ENCODE data around the gene MAD1L1. TPM values are rescaled to one million over a fixed set of nuclear protein-coding genes. Genes with fewer than 3 reads are reported as not detected.

The MAD1L1 gene
- total RNA-seq, 1 experiment from 2014 or later: 43.8 TPM

DNA sequence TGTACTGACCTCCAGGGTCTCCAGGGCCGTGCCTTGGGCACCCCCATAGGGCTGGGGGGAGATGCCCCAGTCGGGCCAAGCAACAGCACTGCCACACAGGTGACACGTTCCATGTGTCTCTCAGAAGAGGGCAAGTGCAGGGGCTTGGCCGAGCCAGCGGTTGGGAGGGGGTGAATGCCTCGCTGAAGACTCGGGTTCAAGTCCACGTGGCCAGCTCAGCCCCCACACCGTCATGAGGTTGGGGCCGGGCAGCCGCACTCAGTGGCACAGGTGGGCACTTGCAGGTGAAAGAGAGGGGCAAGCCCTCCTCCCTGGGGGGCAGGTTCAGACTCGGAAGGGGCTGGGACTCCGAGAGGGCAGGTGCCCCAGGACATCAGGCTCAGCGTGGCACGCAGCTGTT is 153.8 kb downstream of the MAD1L1 start:
- Mint-ChIP-seq H3K27ac (0 out of 2 replicates have a peak overlapping the region, but pooled peaks have one; percentile 37), H3K4me1 (peaks cover 6% of the 10 kb centered on the region), H3K27me3 (ENCODE audit: low read depth) (no peaks in the 10 kb centered on the region), H3K9me3 (no peaks in the 10 kb centered on the region), H3K36me3 (peaks cover 4% of the 10 kb centered on the region; the same call in 1 of the 2 replicates), H3K4me3 (no peak overlapping the region)
- ChIA-PET CTCF (no interaction called here), POLR2A (no interaction called here)
- no peak for ATAC-seq
- DNase-seq (ENCODE audit: low spot score): no peak
- TF ChIP-seq NR1H2 (CRISPR knock-in tag; IDR thresholded peaks at IDR 0.05) (no peak), NFE2L1 (CRISPR knock-in tag; IDR thresholded peaks at IDR 0.05) (no peak), ZNF317 (CRISPR knock-in tag; IDR thresholded peaks at IDR 0.05; ENCODE audit: borderline replicate concordance, low read depth) (no peak), SMAD3 (CRISPR knock-in tag; IDR thresholded peaks at IDR 0.05; ENCODE audit: borderline replicate concordance) (no peak)
- TF ChIP-seq, protein P1, sequence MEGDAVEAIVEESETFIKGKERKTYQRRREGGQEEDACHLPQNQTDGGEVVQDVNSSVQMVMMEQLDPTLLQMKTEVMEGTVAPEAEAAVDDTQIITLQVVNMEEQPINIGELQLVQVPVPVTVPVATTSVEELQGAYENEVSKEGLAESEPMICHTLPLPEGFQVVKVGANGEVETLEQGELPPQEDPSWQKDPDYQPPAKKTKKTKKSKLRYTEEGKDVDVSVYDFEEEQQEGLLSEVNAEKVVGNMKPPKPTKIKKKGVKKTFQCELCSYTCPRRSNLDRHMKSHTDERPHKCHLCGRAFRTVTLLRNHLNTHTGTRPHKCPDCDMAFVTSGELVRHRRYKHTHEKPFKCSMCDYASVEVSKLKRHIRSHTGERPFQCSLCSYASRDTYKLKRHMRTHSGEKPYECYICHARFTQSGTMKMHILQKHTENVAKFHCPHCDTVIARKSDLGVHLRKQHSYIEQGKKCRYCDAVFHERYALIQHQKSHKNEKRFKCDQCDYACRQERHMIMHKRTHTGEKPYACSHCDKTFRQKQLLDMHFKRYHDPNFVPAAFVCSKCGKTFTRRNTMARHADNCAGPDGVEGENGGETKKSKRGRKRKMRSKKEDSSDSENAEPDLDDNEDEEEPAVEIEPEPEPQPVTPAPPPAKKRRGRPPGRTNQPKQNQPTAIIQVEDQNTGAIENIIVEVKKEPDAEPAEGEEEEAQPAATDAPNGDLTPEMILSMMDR (IDR thresholded peaks at IDR 0.05): no peak
- TF ChIP-seq, protein P2, sequence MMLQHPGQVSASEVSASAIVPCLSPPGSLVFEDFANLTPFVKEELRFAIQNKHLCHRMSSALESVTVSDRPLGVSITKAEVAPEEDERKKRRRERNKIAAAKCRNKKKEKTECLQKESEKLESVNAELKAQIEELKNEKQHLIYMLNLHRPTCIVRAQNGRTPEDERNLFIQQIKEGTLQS (CRISPR knock-in tag; conservative IDR thresholded peaks at IDR 0.05): no peak
- TF ChIP-seq, protein P3, sequence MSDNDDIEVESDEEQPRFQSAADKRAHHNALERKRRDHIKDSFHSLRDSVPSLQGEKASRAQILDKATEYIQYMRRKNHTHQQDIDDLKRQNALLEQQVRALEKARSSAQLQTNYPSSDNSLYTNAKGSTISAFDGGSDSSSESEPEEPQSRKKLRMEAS (CRISPR knock-in tag; IDR thresholded peaks at IDR 0.05): no peak
- TF ChIP-seq, protein P4, sequence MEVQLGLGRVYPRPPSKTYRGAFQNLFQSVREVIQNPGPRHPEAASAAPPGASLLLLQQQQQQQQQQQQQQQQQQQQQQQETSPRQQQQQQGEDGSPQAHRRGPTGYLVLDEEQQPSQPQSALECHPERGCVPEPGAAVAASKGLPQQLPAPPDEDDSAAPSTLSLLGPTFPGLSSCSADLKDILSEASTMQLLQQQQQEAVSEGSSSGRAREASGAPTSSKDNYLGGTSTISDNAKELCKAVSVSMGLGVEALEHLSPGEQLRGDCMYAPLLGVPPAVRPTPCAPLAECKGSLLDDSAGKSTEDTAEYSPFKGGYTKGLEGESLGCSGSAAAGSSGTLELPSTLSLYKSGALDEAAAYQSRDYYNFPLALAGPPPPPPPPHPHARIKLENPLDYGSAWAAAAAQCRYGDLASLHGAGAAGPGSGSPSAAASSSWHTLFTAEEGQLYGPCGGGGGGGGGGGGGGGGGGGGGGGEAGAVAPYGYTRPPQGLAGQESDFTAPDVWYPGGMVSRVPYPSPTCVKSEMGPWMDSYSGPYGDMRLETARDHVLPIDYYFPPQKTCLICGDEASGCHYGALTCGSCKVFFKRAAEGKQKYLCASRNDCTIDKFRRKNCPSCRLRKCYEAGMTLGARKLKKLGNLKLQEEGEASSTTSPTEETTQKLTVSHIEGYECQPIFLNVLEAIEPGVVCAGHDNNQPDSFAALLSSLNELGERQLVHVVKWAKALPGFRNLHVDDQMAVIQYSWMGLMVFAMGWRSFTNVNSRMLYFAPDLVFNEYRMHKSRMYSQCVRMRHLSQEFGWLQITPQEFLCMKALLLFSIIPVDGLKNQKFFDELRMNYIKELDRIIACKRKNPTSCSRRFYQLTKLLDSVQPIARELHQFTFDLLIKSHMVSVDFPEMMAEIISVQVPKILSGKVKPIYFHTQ (CRISPR knock-in tag; IDR thresholded peaks at IDR 0.05): no peak
- TF ChIP-seq, protein P5, sequence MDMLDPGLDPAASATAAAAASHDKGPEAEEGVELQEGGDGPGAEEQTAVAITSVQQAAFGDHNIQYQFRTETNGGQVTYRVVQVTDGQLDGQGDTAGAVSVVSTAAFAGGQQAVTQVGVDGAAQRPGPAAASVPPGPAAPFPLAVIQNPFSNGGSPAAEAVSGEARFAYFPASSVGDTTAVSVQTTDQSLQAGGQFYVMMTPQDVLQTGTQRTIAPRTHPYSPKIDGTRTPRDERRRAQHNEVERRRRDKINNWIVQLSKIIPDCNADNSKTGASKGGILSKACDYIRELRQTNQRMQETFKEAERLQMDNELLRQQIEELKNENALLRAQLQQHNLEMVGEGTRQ (CRISPR knock-in tag; IDR thresholded peaks at IDR 0.05): no peak
- TF ChIP-seq, protein P6, sequence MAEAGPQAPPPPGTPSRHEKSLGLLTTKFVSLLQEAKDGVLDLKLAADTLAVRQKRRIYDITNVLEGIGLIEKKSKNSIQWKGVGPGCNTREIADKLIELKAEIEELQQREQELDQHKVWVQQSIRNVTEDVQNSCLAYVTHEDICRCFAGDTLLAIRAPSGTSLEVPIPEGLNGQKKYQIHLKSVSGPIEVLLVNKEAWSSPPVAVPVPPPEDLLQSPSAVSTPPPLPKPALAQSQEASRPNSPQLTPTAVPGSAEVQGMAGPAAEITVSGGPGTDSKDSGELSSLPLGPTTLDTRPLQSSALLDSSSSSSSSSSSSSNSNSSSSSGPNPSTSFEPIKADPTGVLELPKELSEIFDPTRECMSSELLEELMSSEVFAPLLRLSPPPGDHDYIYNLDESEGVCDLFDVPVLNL (CRISPR knock-in tag; IDR thresholded peaks at IDR 0.05; ENCODE audit: borderline replicate concordance, low read depth): no peak

DNA sequence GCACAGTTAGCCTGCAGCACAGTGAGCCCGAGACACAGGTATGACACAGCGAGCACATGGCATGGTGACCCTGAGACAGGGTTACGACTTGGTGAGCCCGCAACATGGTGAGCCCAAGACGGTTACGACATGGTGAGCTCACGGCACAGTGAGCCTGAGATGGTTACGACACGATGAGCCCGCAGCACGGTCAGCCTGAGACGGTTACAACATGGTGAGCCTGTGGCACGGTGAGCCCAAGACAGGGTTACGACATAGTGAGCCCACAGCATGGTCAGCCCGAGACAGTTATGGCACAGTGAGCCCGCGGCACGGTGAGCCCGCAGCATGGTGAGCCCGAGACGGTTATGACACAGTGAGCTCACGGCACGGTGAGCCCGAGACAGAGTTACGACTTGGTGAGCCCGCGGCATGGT is 156.1 kb downstream of the MAD1L1 start:
- Mint-ChIP-seq H3K36me3 (no peaks in the 10 kb centered on the region), H3K4me1 (peaks cover 6% of the 10 kb centered on the region), H3K9me3 (no peaks in the 10 kb centered on the region), H3K27me3 (ENCODE audit: low read depth) (no peaks in the 10 kb centered on the region), H3K4me3 (no peak overlapping the region), H3K27ac (peak overlapping the region; percentile 17)
- no peak for ATAC-seq
- CTCF ChIA-PET: no interaction called here
- POLR2A ChIA-PET: no interaction called here
- DNase-seq (ENCODE audit: low spot score): no peak
- TF ChIP-seq CBFB (CRISPR knock-in tag; IDR thresholded peaks at IDR 0.05; ENCODE audit: low read depth) (no peak), FOXJ3 (CRISPR knock-in tag; IDR thresholded peaks at IDR 0.05; ENCODE audit: borderline replicate concordance) (no peak), ZNF121 (CRISPR knock-in tag; IDR thresholded peaks at IDR 0.05) (no peak), CREB1 (CRISPR knock-in tag; IDR thresholded peaks at IDR 0.05) (no peak), ZNF671 (CRISPR knock-in tag; IDR thresholded peaks at IDR 0.05) (no peak), ESRRA (CRISPR knock-in tag; IDR thresholded peaks at IDR 0.05; ENCODE audit: borderline replicate concordance) (no peak)
- TF ChIP-seq, protein P1 (IDR thresholded peaks at IDR 0.05): no peak
- TF ChIP-seq, protein P7, sequence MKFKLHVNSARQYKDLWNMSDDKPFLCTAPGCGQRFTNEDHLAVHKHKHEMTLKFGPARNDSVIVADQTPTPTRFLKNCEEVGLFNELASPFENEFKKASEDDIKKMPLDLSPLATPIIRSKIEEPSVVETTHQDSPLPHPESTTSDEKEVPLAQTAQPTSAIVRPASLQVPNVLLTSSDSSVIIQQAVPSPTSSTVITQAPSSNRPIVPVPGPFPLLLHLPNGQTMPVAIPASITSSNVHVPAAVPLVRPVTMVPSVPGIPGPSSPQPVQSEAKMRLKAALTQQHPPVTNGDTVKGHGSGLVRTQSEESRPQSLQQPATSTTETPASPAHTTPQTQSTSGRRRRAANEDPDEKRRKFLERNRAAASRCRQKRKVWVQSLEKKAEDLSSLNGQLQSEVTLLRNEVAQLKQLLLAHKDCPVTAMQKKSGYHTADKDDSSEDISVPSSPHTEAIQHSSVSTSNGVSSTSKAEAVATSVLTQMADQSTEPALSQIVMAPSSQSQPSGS (CRISPR knock-in tag; IDR thresholded peaks at IDR 0.05; ENCODE audit: borderline replicate concordance, low read depth): no peak
- TF ChIP-seq, protein P8, sequence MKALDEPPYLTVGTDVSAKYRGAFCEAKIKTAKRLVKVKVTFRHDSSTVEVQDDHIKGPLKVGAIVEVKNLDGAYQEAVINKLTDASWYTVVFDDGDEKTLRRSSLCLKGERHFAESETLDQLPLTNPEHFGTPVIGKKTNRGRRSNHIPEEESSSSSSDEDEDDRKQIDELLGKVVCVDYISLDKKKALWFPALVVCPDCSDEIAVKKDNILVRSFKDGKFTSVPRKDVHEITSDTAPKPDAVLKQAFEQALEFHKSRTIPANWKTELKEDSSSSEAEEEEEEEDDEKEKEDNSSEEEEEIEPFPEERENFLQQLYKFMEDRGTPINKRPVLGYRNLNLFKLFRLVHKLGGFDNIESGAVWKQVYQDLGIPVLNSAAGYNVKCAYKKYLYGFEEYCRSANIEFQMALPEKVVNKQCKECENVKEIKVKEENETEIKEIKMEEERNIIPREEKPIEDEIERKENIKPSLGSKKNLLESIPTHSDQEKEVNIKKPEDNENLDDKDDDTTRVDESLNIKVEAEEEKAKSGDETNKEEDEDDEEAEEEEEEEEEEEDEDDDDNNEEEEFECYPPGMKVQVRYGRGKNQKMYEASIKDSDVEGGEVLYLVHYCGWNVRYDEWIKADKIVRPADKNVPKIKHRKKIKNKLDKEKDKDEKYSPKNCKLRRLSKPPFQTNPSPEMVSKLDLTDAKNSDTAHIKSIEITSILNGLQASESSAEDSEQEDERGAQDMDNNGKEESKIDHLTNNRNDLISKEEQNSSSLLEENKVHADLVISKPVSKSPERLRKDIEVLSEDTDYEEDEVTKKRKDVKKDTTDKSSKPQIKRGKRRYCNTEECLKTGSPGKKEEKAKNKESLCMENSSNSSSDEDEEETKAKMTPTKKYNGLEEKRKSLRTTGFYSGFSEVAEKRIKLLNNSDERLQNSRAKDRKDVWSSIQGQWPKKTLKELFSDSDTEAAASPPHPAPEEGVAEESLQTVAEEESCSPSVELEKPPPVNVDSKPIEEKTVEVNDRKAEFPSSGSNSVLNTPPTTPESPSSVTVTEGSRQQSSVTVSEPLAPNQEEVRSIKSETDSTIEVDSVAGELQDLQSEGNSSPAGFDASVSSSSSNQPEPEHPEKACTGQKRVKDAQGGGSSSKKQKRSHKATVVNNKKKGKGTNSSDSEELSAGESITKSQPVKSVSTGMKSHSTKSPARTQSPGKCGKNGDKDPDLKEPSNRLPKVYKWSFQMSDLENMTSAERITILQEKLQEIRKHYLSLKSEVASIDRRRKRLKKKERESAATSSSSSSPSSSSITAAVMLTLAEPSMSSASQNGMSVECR (CRISPR knock-in tag; IDR thresholded peaks at IDR 0.05; ENCODE audit: borderline replicate concordance): no peak
